IMR-90 (cell line): ENCODE data around the gene ZNF609.

Experiments
- POLR2A ChIP-seq: IDR thresholded peaks from 2 replicates; pipeline ENCODE4 v1.6.1; 2012; ENCODE audit warnings: mild to moderate bottlenecking, low read depth, low read length
- SMC3 ChIP-seq: fragments of 150-350 bp; IDR thresholded peaks from 2 replicates; pipeline ENCODE4 v1.6.1; 2016; ENCODE audit warnings: low read depth, mild to moderate bottlenecking, antibody characterized with exemption, low read length, moderate library complexity
- TF ChIP-seq, protein P1 (sequence below): fragments of 150-350 bp; IDR thresholded peaks from 2 replicates; pipeline ENCODE4 v1.6.1; 2017; ENCODE audit warnings: mild to moderate bottlenecking, antibody characterized with exemption, low read length, low read depth
- TF ChIP-seq, protein P2 (sequence below): conservative IDR thresholded peaks from 2 replicates; pipeline ENCODE4 v1.5.1; 2012; ENCODE audit warnings: mild to moderate bottlenecking, low read depth, low read length, improper control_type of control experiment

DNA sequence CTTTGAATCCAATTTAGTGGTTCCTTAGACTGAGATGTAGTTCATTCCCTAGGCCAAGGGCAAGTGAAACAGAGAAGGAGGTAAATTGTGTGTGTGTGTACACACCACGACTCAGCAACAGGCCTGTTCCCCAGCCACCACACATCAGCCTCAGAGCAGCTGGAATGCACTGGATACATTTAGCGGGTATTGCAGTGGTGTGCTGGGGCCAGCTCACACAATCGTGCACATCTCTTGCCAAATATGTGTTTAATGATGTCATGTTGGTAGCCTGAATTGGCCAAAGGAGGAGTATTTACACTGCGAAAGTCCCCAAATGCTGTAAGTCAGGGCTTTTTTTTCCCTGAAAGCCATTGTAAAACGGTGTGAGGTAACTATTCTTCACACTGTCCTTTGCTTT lies 232.8 kb downstream of the ZNF609 start:
- TF ChIP-seq POLR2A (no peak), SMC3 (no peak)
- TF ChIP-seq, protein P1, sequence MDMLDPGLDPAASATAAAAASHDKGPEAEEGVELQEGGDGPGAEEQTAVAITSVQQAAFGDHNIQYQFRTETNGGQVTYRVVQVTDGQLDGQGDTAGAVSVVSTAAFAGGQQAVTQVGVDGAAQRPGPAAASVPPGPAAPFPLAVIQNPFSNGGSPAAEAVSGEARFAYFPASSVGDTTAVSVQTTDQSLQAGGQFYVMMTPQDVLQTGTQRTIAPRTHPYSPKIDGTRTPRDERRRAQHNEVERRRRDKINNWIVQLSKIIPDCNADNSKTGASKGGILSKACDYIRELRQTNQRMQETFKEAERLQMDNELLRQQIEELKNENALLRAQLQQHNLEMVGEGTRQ: no peak
- TF ChIP-seq, protein P2, sequence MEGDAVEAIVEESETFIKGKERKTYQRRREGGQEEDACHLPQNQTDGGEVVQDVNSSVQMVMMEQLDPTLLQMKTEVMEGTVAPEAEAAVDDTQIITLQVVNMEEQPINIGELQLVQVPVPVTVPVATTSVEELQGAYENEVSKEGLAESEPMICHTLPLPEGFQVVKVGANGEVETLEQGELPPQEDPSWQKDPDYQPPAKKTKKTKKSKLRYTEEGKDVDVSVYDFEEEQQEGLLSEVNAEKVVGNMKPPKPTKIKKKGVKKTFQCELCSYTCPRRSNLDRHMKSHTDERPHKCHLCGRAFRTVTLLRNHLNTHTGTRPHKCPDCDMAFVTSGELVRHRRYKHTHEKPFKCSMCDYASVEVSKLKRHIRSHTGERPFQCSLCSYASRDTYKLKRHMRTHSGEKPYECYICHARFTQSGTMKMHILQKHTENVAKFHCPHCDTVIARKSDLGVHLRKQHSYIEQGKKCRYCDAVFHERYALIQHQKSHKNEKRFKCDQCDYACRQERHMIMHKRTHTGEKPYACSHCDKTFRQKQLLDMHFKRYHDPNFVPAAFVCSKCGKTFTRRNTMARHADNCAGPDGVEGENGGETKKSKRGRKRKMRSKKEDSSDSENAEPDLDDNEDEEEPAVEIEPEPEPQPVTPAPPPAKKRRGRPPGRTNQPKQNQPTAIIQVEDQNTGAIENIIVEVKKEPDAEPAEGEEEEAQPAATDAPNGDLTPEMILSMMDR: no peak
